OCI-LY1 (cell line): ENCODE data around the gene RARA.
A peak's percentile ranks its signal among the peaks of the same experiment; 100 is the strongest.

Experiments
- H2AFZ ChIP-seq: fragments of 200-600 bp; sonication (generic), shearing (Covaris generic); 2 replicates; pipeline ENCODE4 v1.6.0; 2014; ENCODE audit warnings: antibody characterized with exemption, mild to moderate bottlenecking, low read length
- H3F3A ChIP-seq: fragments of 200-600 bp; sonication (generic), shearing (Covaris generic); 2 replicates; pipeline ENCODE4 v1.6.0; 2014; ENCODE audit warnings: mild to moderate bottlenecking, antibody characterized with exemption, low read length, moderate library complexity; ENCODE audit not compliant: insufficient read depth
- H3K27ac ChIP-seq: fragments of 200-600 bp; sonication (generic); 2 replicates; pipeline ENCODE4 v1.5.1; 2014; ENCODE audit warnings: low read length, mixed run types, mild to moderate bottlenecking, low read depth; ENCODE audit not compliant: poor library complexity, severe bottlenecking
- H3K27me3 ChIP-seq: fragments of 200-600 bp; sonication (generic); 2 replicates; pipeline ENCODE4 v1.6.0; 2014; ENCODE audit warnings: antibody characterized with exemption, mild to moderate bottlenecking, low read length, moderate library complexity; ENCODE audit not compliant: insufficient read depth
- H3K36me3 ChIP-seq: fragments of 200-600 bp; sonication (generic); 2 replicates; pipeline ENCODE4 v1.6.1; 2014; ENCODE audit warnings: mild to moderate bottlenecking, antibody characterized with exemption, low read length, moderate library complexity, mixed read lengths; ENCODE audit not compliant: insufficient read depth
- H3K4me1 ChIP-seq: fragments of 200-600 bp; sonication (generic); 2 replicates; pipeline ENCODE4 v1.5.1; 2014; ENCODE audit warnings: mild to moderate bottlenecking, low read length, moderate library complexity; ENCODE audit not compliant: insufficient read depth, severe bottlenecking
- H3K4me2 ChIP-seq: fragments of 200-600 bp; sonication (generic), shearing (Covaris generic); 2 replicates; pipeline ENCODE4 v1.6.1; 2014; ENCODE audit warnings: low read length
- H3K4me3 ChIP-seq: fragments of 200-600 bp; sonication (generic); 2 replicates; pipeline ENCODE4 v1.5.1; 2014; ENCODE audit warnings: low read length, low read depth, mild to moderate bottlenecking, mixed read lengths; ENCODE audit not compliant: poor library complexity, severe bottlenecking
- H3K79me2 ChIP-seq: fragments of 200-600 bp; shearing (Covaris generic); 2 replicates; pipeline ENCODE4 v1.6.1; 2016; ENCODE audit warnings: mixed run types, low read length, mixed read lengths; ENCODE audit not compliant: insufficient read depth
- H3K9ac ChIP-seq: fragments of 200-600 bp; sonication (generic), shearing (Covaris generic); 2 replicates; pipeline ENCODE4 v1.6.1; 2014; ENCODE audit warnings: mild to moderate bottlenecking, low read length, mixed read lengths
- H3K9me2 ChIP-seq: fragments of 200-600 bp; sonication (generic), shearing (Covaris generic); 2 replicates; pipeline ENCODE4 v1.6.1; 2014; ENCODE audit warnings: low read depth, mild to moderate bottlenecking, low read length, mixed read lengths
- H3K9me3 ChIP-seq: fragments of 200-600 bp; shearing (Covaris generic); 2 replicates; pipeline ENCODE4 v1.6.1; 2014; ENCODE audit warnings: low read length, mixed read lengths
- H4K20me1 ChIP-seq: fragments of 200-600 bp; sonication (generic), shearing (Covaris generic); 2 replicates; pipeline ENCODE4 v1.6.0; 2016; ENCODE audit warnings: mild to moderate bottlenecking, low read length; ENCODE audit not compliant: insufficient read depth
- EZH2 ChIP-seq: fragments of 200-600 bp; sonication (generic), shearing (Covaris generic); IDR thresholded peaks from 2 replicates; pipeline ENCODE4 v1.8.0; 2017; ENCODE audit warnings: borderline replicate concordance, mixed run types, mild to moderate bottlenecking, antibody characterized with exemption, low read length, moderate library complexity, mixed read lengths
- TF ChIP-seq, protein P1 (sequence below): fragments of 200-600 bp; sonication (generic), shearing (Covaris generic); IDR thresholded peaks from 2 replicates; pipeline ENCODE4 v1.5.1; 2017; ENCODE audit warnings: mild to moderate bottlenecking, antibody characterized with exemption, low read length, moderate library complexity, mixed read lengths

RARA gene

DNA sequence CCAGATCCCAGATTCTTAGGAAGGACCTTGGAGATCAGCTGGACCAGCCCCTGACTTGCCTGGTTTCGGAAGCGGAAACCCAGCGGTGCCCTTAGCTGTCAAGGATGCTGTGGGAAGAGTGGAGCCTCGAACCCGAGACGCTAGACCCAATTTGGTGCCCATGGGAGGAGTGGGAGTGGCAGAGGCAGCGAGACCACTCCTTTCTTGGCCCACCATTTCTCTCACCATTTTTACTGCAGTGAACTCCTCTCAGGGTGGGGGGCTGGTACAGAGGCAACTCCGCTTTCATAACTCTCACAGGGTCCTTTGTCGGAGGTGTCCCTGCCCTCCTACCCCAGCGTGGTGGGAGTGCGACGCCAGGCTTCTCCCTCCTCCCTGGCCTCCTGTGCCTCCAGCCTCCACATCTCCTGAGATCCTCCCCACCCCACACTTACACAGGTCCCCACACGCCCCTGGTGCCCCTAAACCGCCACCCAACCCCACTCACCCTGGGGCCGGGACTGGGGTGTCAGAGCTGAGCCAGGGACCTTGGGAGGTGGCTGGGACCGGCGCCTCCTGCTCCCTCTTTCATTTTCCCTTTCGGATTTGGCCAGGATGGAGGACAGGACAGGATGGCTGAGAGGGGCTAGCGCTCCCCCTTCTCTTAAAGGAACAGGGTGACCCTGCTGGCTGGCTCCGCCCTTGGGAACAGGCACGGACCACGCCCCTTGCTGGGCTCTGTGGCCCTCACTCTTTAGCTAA is 55.3 kb downstream of the RARA start, which contains the start of gene GJD3:
Gene GJD3 (minus strand): TSS at position 617 of the 741 bp plus-strand sequence. CDS start 922 bp downstream, outside the sequence.
- H3K27me3 ChIP-seq: no peaks in the 10 kb centered on the region
- H3K79me2 ChIP-seq: no peaks in the 10 kb centered on the region
- H3F3A ChIP-seq: no peaks in the 10 kb centered on the region
- no peak within 1 kb of the TSS for H3K27ac ChIP-seq
- H3K36me3 ChIP-seq: no peaks in the 10 kb centered on the region
- no peak within 1 kb of the TSS for H3K4me3 ChIP-seq
- 0 out of 2 replicates have a peak within 1 kb of the TSS, but pooled peaks have one; percentile 8 for H3K4me2 ChIP-seq
- no peaks in the 10 kb centered on the region for H3K9me2 ChIP-seq
- TF ChIP-seq, protein P1, sequence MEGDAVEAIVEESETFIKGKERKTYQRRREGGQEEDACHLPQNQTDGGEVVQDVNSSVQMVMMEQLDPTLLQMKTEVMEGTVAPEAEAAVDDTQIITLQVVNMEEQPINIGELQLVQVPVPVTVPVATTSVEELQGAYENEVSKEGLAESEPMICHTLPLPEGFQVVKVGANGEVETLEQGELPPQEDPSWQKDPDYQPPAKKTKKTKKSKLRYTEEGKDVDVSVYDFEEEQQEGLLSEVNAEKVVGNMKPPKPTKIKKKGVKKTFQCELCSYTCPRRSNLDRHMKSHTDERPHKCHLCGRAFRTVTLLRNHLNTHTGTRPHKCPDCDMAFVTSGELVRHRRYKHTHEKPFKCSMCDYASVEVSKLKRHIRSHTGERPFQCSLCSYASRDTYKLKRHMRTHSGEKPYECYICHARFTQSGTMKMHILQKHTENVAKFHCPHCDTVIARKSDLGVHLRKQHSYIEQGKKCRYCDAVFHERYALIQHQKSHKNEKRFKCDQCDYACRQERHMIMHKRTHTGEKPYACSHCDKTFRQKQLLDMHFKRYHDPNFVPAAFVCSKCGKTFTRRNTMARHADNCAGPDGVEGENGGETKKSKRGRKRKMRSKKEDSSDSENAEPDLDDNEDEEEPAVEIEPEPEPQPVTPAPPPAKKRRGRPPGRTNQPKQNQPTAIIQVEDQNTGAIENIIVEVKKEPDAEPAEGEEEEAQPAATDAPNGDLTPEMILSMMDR: no peak
- no peak for TF ChIP-seq EZH2
- no peaks in the 10 kb centered on the region for H4K20me1 ChIP-seq
- H3K9me3 ChIP-seq: no peaks in the 10 kb centered on the region
- no peak within 1 kb of the TSS for H2AFZ ChIP-seq
- no peak within 1 kb of the TSS for H3K9ac ChIP-seq
- H3K4me1 ChIP-seq: peaks cover 6% of the 10 kb centered on the region

DNA sequence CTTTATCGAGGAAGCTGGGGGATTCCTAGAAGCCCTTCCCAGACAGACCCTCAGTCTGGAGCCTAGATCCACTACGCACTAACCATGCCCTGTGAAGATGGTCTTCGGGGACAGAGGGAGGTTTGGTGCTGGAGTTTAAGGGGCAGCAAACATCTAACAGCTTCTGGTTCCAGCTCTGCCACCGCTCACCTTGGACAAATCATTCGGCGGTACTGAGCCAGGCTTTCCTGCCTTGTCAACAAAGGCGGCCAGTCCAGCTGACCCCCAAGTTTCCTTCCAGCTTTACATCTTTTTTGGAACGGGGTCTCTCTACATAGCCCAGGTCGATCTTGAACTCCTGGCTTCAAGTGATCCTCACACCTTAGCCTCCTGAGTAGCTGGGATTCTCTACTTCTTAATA is 55.9 kb downstream of the RARA start:
- Histone ChIP-seq H3K27me3 (no peaks in the 10 kb centered on the region), H3K4me1 (peaks cover 6% of the 10 kb centered on the region), H3K9me2 (no peaks in the 10 kb centered on the region), H2AFZ (no peak overlapping the region), H3K9me3 (no peaks in the 10 kb centered on the region), H4K20me1 (no peaks in the 10 kb centered on the region), H3K27ac (no peak overlapping the region), H3K4me3 (no peak overlapping the region), H3K9ac (no peak overlapping the region), H3F3A (no peaks in the 10 kb centered on the region), H3K79me2 (no peaks in the 10 kb centered on the region), H3K4me2 (no peak overlapping the region), H3K36me3 (no peaks in the 10 kb centered on the region)
- TF ChIP-seq, protein P1: no peak

DNA sequence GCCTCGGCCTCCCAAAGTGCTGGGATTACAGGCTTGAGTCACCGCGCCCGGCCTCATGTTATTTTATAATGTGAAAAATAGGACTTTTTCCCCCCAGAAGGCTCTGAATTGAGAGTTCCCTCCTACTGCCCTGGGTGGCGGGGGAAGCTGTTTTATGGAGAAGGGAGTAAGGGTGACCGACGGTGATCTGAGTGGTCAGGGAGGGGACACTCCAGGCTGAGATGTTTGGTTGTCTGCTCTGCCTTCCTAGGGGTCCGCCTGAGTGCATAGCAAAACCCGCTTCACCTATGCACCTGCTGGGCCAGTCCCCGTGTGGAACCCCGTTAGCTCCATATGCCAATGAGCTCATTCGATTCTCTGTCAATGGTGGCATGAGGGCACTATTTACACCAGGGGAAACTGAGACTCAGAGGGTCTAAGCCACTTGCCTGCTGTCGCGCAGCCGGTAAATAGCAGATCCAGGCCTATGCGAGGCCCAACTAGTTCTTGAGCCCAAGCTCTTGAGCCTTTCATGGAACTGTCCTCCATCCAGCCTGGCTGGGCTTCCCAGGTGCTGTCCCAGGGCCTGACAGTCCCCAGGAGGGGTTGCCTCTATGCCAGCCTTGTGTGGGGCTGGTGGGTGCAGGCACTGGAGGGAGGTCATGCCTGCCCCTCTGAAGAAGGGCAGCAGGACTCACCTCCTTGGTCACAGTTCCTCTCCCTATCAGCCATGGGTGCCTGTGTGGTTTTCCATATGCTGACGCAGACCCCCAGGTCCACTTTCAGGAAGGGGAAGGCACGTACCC is 57.3 kb downstream of the RARA start:
- Histone ChIP-seq H2AFZ (no peak overlapping the region), H3K4me2 (no peak overlapping the region), H3K9me3 (no peaks in the 10 kb centered on the region), H3K79me2 (no peaks in the 10 kb centered on the region), H3K4me3 (no peak overlapping the region), H3F3A (no peaks in the 10 kb centered on the region), H3K27ac (no peak overlapping the region), H3K27me3 (no peaks in the 10 kb centered on the region), H3K4me1 (peaks cover 6% of the 10 kb centered on the region), H4K20me1 (no peaks in the 10 kb centered on the region), H3K9ac (no peak overlapping the region), H3K9me2 (no peaks in the 10 kb centered on the region), H3K36me3 (no peaks in the 10 kb centered on the region; the same call in 1 of the 2 replicates)
- TF ChIP-seq EZH2: no peak
- TF ChIP-seq, protein P1: no peak
